ENCODE measurements around the gene DOCK9.

DOCK9 gene

DNA sequence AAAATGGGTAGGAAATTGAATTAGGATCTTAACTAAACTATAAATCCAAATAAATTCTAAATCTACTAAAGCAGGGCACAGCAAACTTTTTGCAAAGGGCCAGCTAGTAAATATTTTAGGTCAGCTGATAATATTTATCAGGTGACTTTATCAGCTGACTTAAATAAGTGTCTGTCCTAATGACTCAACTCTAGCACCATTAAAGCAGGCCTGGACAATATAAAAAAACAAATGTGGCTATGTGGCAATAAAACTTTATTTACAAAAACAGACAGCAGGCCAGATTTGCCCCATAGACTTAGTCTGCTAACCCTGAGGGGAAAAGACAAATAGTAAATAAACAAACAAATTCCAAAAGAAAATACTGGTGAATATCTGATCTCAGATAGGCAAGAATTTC lies 27.7 kb upstream of the DOCK9 start:
- Histone ChIP-seq H3K27ac (ENCODE audit: low read length) (no peak overlapping the region), H3K9me3 (ENCODE audit: insufficient read depth, low read depth, low read length) (no peaks in the 10 kb centered on the region), H3K9ac (ENCODE audit: low read depth, low read length) (no peak overlapping the region), H3K4me1 (ENCODE audit: insufficient read depth, low read length) (peaks cover 7% of the 10 kb centered on the region; the same call in 1 of the 2 replicates), H3K4me3 (ENCODE audit: low read length) (no peak overlapping the region), H3K36me3 (ENCODE audit: insufficient read depth, low read depth, low read length) (no peaks in the 10 kb centered on the region), H3K27me3 (ENCODE audit: insufficient read depth, low read length) (no peaks in the 10 kb centered on the region)

DNA sequence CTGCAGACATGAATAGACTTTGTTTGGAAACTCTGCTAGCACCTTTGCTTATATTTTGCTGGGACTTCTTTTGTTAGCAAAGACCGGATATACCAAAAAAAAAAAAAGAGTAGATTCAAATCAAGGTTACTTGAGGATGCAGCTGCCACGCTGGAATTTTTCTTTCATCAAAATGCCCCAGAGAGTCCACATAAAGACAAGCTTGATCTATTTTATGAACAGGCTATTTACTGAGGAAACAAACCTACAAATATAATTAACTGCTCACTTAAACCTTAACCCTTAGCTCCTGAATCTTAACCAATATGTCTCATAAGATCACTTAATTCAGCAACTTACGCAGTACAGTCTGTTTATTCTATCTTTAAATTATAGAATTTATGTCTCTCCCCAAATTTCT lies 27.1 kb upstream of the DOCK9 start:
- Histone ChIP-seq H3K4me1 (ENCODE audit: insufficient read depth, low read length) (peaks cover 7% of the 10 kb centered on the region; the same call in 1 of the 2 replicates), H3K36me3 (ENCODE audit: insufficient read depth, low read depth, low read length) (no peaks in the 10 kb centered on the region), H3K27ac (ENCODE audit: low read length) (no peak overlapping the region), H3K4me3 (ENCODE audit: low read length) (no peak overlapping the region), H3K9me3 (ENCODE audit: insufficient read depth, low read depth, low read length) (no peaks in the 10 kb centered on the region), H3K27me3 (ENCODE audit: insufficient read depth, low read length) (no peaks in the 10 kb centered on the region), H3K9ac (ENCODE audit: low read depth, low read length) (no peak overlapping the region)

DNA sequence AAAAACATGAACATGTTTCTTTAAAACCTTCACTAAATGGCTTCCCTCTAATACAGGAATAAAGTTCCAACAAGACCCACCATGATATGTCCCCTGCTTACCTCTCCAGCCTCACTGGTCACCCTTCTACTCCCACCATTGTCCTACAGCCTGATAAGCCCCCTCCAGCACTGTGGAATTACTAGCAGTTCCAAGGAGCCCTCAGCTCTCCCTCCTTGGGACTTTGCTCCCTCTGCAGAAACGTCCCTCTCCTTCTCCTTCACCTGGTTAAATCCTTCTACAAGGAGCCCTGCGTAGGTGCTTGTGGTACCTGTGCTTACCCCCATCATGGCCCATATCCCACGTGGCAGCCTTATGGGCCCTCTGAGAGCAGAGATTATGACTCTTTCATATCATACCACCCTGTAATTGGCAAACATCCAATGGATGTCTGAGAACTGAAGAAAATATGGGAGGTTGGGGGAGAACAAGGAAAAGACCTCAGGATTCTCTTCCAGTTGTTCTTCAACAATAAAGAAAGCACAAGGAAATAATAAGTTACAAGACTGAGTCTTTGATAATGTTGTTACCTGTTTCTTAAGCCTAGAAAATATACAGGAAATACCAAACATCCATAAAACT lies 26.1 kb upstream of the DOCK9 start:
- H3K9ac ChIP-seq (ENCODE audit: low read depth, low read length): no peak overlapping the region
- H3K27me3 ChIP-seq (ENCODE audit: insufficient read depth, low read length): no peaks in the 10 kb centered on the region
- no peaks in the 10 kb centered on the region for H3K9me3 ChIP-seq (ENCODE audit: insufficient read depth, low read depth, low read length)
- H3K4me3 ChIP-seq (ENCODE audit: low read length): no peak overlapping the region
- H3K27ac ChIP-seq (ENCODE audit: low read length): no peak overlapping the region
- no peaks in the 10 kb centered on the region for H3K36me3 ChIP-seq (ENCODE audit: insufficient read depth, low read depth, low read length)
- H3K4me1 ChIP-seq (ENCODE audit: insufficient read depth, low read length): peaks cover 7% of the 10 kb centered on the region; the same call in 1 of the 2 replicates

DNA sequence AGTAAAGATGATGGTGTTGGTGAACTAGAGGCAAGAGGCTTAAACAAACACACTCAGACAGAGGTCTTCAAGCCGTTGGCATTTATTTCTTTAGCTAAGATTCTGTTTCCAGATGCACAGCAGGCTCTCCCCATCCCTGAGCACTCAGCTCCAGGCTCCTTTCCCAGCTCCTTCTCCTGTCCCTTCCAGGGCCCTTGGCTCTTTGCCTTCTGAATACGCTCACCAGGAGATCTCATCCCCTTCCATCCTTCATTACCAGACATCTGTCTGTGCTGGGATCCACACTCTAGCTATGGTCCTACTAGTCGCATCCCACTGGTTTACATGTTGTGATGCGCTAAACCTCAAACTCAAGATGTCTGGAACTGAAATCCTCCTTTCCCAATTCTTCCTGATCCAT lies 25.3 kb upstream of the DOCK9 start:
- Histone ChIP-seq H3K4me1 (ENCODE audit: insufficient read depth, low read length) (peaks cover 7% of the 10 kb centered on the region; the same call in 1 of the 2 replicates), H3K36me3 (ENCODE audit: insufficient read depth, low read depth, low read length) (no peaks in the 10 kb centered on the region), H3K27ac (ENCODE audit: low read length) (no peak overlapping the region), H3K4me3 (ENCODE audit: low read length) (no peak overlapping the region), H3K27me3 (ENCODE audit: insufficient read depth, low read length) (no peaks in the 10 kb centered on the region), H3K9ac (ENCODE audit: low read depth, low read length) (no peak overlapping the region), H3K9me3 (ENCODE audit: insufficient read depth, low read depth, low read length) (no peaks in the 10 kb centered on the region)

DNA sequence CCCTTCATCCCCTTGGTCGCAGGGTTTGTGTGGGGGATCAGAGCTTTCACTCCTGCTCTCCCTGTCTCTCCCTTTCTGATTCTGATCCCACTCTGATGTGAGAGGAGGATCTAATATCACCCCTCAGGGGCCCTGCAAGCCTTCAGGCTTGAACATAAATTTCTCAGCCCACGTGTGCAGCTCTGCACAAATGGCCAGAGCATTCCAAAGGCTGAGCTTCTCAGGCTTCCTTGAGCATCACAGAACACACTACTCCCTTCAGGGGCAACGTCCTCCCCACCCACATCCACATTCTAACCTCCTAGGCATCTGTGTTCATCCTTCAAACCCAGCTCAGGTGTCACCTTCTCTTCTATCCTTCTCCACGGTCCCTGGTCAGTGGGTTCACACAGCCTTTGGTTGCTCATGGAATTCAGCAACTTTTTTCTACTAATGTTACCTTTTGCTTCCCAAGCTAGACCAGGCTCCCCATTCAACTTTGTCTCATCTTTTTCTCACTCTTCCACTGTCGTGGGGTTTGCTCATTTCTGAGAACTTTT lies 24.4 kb upstream of the DOCK9 start:
- H3K36me3 ChIP-seq (ENCODE audit: insufficient read depth, low read depth, low read length): no peaks in the 10 kb centered on the region
- no peak overlapping the region for H3K4me3 ChIP-seq (ENCODE audit: low read length)
- H3K27ac ChIP-seq (ENCODE audit: low read length): no peak overlapping the region
- no peak overlapping the region for H3K9ac ChIP-seq (ENCODE audit: low read depth, low read length)
- peaks cover 7% of the 10 kb centered on the region; the same call in 1 of the 2 replicates for H3K4me1 ChIP-seq (ENCODE audit: insufficient read depth, low read length)
- no peaks in the 10 kb centered on the region for H3K27me3 ChIP-seq (ENCODE audit: insufficient read depth, low read length)
- no peaks in the 10 kb centered on the region for H3K9me3 ChIP-seq (ENCODE audit: insufficient read depth, low read depth, low read length)

- Histone ChIP-seq H3K36me3 (ENCODE audit: insufficient read depth, low read depth, low read length) (no peaks in the 10 kb centered on the region), H3K27ac (ENCODE audit: low read length) (no peak overlapping the region), H3K4me1 (ENCODE audit: insufficient read depth, low read length) (peaks cover 12% of the 10 kb centered on the region; the same call in 1 of the 2 replicates), H3K27me3 (ENCODE audit: insufficient read depth, low read length) (no peaks in the 10 kb centered on the region), H3K9ac (ENCODE audit: low read depth, low read length) (no peak overlapping the region), H3K9me3 (ENCODE audit: insufficient read depth, low read depth, low read length) (no peaks in the 10 kb centered on the region), H3K4me3 (ENCODE audit: low read length) (no peak overlapping the region)
These were observed 22.3 kb upstream of the DOCK9 start for GRCh38 chr13:99000137-99000536.

DNA sequence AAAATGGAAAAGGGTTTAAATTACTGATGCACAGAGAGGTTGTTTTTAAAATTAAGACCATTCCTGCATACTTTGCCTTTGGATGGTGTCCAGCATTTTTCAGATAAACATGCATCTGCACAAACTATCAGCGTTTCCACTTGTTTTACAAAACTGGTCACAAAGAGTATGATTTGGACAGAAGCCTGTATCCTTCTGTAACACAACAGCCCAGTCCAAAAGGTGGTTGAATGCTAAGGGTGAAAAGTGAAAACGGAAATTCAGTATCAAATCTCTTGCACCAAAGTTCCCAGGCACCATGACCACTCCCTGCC lies 21.7 kb upstream of the DOCK9 start:
- Histone ChIP-seq H3K9ac (ENCODE audit: low read depth, low read length) (no peak overlapping the region), H3K27ac (ENCODE audit: low read length) (no peak overlapping the region), H3K9me3 (ENCODE audit: insufficient read depth, low read depth, low read length) (no peaks in the 10 kb centered on the region), H3K4me3 (ENCODE audit: low read length) (no peak overlapping the region), H3K4me1 (ENCODE audit: insufficient read depth, low read length) (peaks cover 12% of the 10 kb centered on the region; the same call in 1 of the 2 replicates), H3K36me3 (ENCODE audit: insufficient read depth, low read depth, low read length) (no peaks in the 10 kb centered on the region), H3K27me3 (ENCODE audit: insufficient read depth, low read length) (no peaks in the 10 kb centered on the region)

GRCh38 chr13:98998831-98999638 lies 21.2 kb upstream of the DOCK9 start:
- H3K9ac ChIP-seq (ENCODE audit: low read depth, low read length): no peak overlapping the region
- no peaks in the 10 kb centered on the region for H3K9me3 ChIP-seq (ENCODE audit: insufficient read depth, low read depth, low read length)
- no peaks in the 10 kb centered on the region for H3K27me3 ChIP-seq (ENCODE audit: insufficient read depth, low read length)
- peaks cover 15% of the 10 kb centered on the region; the same call in 1 of the 2 replicates for H3K4me1 ChIP-seq (ENCODE audit: insufficient read depth, low read length)
- no peak overlapping the region for H3K4me3 ChIP-seq (ENCODE audit: low read length)
- no peak overlapping the region for H3K27ac ChIP-seq (ENCODE audit: low read length)
- no peaks in the 10 kb centered on the region for H3K36me3 ChIP-seq (ENCODE audit: insufficient read depth, low read depth, low read length)

GRCh38 chr13:98997738-98998641 lies 20.1 kb upstream of the DOCK9 start:
- H3K9ac ChIP-seq (ENCODE audit: low read depth, low read length): no peak overlapping the region
- H3K9me3 ChIP-seq (ENCODE audit: insufficient read depth, low read depth, low read length): no peaks in the 10 kb centered on the region
- H3K36me3 ChIP-seq (ENCODE audit: insufficient read depth, low read depth, low read length): no peaks in the 10 kb centered on the region
- H3K27me3 ChIP-seq (ENCODE audit: insufficient read depth, low read length): no peaks in the 10 kb centered on the region
- H3K4me1 ChIP-seq (ENCODE audit: insufficient read depth, low read length): peaks cover 14% of the 10 kb centered on the region; the same call in 1 of the 2 replicates
- H3K27ac ChIP-seq (ENCODE audit: low read length): no peak overlapping the region
- no peak overlapping the region for H3K4me3 ChIP-seq (ENCODE audit: low read length)

- peaks cover 7% of the 10 kb centered on the region; the same call in 1 of the 2 replicates for H3K4me1 ChIP-seq (ENCODE audit: insufficient read depth, low read length)
- H3K27ac ChIP-seq (ENCODE audit: low read length): no peak overlapping the region
- H3K27me3 ChIP-seq (ENCODE audit: insufficient read depth, low read length): no peaks in the 10 kb centered on the region
- H3K9ac ChIP-seq (ENCODE audit: low read depth, low read length): no peak overlapping the region
- H3K9me3 ChIP-seq (ENCODE audit: insufficient read depth, low read depth, low read length): no peaks in the 10 kb centered on the region
- no peaks in the 10 kb centered on the region for H3K36me3 ChIP-seq (ENCODE audit: insufficient read depth, low read depth, low read length)
- H3K4me3 ChIP-seq (ENCODE audit: low read length): no peak overlapping the region
These were observed 19.3 kb upstream of the DOCK9 start for GRCh38 chr13:98997011-98997730.

- H3K4me1 ChIP-seq (ENCODE audit: insufficient read depth, low read length): peaks cover 7% of the 10 kb centered on the region; the same call in 1 of the 2 replicates
- no peaks in the 10 kb centered on the region for H3K36me3 ChIP-seq (ENCODE audit: insufficient read depth, low read depth, low read length)
- no peak overlapping the region for H3K9ac ChIP-seq (ENCODE audit: low read depth, low read length)
- no peaks in the 10 kb centered on the region for H3K27me3 ChIP-seq (ENCODE audit: insufficient read depth, low read length)
- H3K27ac ChIP-seq (ENCODE audit: low read length): no peak overlapping the region
- H3K9me3 ChIP-seq (ENCODE audit: insufficient read depth, low read depth, low read length): no peaks in the 10 kb centered on the region
- H3K4me3 ChIP-seq (ENCODE audit: low read length): no peak overlapping the region
These were observed 18.2 kb upstream of the DOCK9 start for GRCh38 chr13:98996046-98996445.
